GM12878 (cell line): ENCODE data around the gene ATP1A3. TPM values are rescaled to one million over a fixed set of nuclear protein-coding genes. Genes with fewer than 3 reads are reported as not detected.

ENCODE experiments used
- ATAC-seq: fragments of 200-7000 bp; cut with Tn5 transposase; 3 replicates; pipeline ENCODE4 v1.9.1; 2020; ENCODE audit warnings: mild to moderate bottlenecking, moderate library complexity
- BruUV-seq: library from RNA; stranded (reverse); fragments of 400-500 nt; replicated peaks from 2 replicates; lab custom pipeline; 2021; lab: Mats Ljungman, UMichigan
- CTCF ChIA-PET: fragments of 300-600 bp; sonication (Branson Sonifier 250); formaldehyde crosslinking; extraction: SDS; loops from one replicate; lab custom pipeline; 2021; ENCODE audit warnings: inconsistent platforms; lab: Yijun Ruan, JAX
- POLR2A ChIA-PET: fragments of 350-600 bp; formaldehyde crosslinking; extraction: SDS; loops from one replicate; lab custom pipeline; 2021; ENCODE audit warnings: inconsistent platforms; lab: Charles Lee
- RAD21 ChIA-PET: fragments of 300-600 bp; sonication (Branson Sonifier 250); formaldehyde crosslinking; loops from one replicate; lab custom pipeline; 2023; ENCODE audit warnings: antibody characterized with exemption; ENCODE audit not compliant: unreplicated experiment; lab: Charles Lee
- SMC1A ChIA-PET: fragments of 300-600 bp; sonication (Branson Sonifier 250); formaldehyde crosslinking; loops from one replicate; lab custom pipeline; 2023; ENCODE audit not compliant: unreplicated experiment, uncharacterized antibody; lab: Charles Lee
- DNase-seq: peaks from one replicate; pipeline ENCODE4 v3.0.0-alpha.2; 2011; ENCODE audit warnings: low read depth, low spot score
- FAIRE-seq: peaks from 3 replicates; lab custom pipeline; 2011; peaks lifted over from hg19 to GRCh38; lab: Jason Lieb, UNC
- H2AFZ ChIP-seq: 2 replicates; pipeline ENCODE4 v1.6.0; 2011; ENCODE audit warnings: low read depth, low read length, control low read depth; ENCODE audit not compliant: control insufficient read depth
- H3K27ac ChIP-seq: 2 replicates; pipeline ENCODE4 v1.5.1; 2011; ENCODE audit warnings: control low read depth; ENCODE audit not compliant: control insufficient read depth, insufficient read depth
- H3K27me3 ChIP-seq, 2 experiments: replicated peaks in 1 of 2; 2 replicates each; pipeline versions ENCODE4 v1.6.0 to v1.6.1; 2011; ENCODE audit warnings: low read length in 1 of 2; ENCODE audit not compliant: control insufficient read depth in 2 of 2, insufficient read depth in 2 of 2
- H3K36me3 ChIP-seq, 2 experiments: 2 replicates each; pipeline ENCODE4 v1.5.1; 2011; ENCODE audit warnings: low read length in 1 of 2; ENCODE audit not compliant: control insufficient read depth in 2 of 2, insufficient read depth in 2 of 2
- H3K4me1 ChIP-seq: 2 replicates; pipeline ENCODE4 v1.6.1; 2011; ENCODE audit warnings: mild to moderate bottlenecking, low read length, moderate library complexity, mixed read lengths; ENCODE audit not compliant: control insufficient read depth, insufficient read depth
- H3K4me2 ChIP-seq: 2 replicates; pipeline ENCODE4 v1.6.0; 2011; ENCODE audit warnings: control low read depth; ENCODE audit not compliant: control insufficient read depth, insufficient read depth
- H3K4me3 ChIP-seq: fragments of 200-600 bp; sonication (generic); 2 replicates; pipeline ENCODE4 v1.5.1; 2016
- H3K79me2 ChIP-seq: 2 replicates; pipeline ENCODE4 v1.6.0; 2011; ENCODE audit warnings: low read length; ENCODE audit not compliant: control insufficient read depth, insufficient read depth
- H3K9ac ChIP-seq: 2 replicates; pipeline ENCODE4 v1.8.0; 2011; ENCODE audit warnings: low read length, control low read depth, mixed read lengths; ENCODE audit not compliant: control insufficient read depth, insufficient read depth
- H3K9me3 ChIP-seq: replicated peaks from 3 replicates; pipeline ENCODE4 v1.5.1; 2011; ENCODE audit warnings: mild to moderate bottlenecking, low read length; ENCODE audit not compliant: control insufficient read depth, insufficient read depth
- H4K20me1 ChIP-seq: 2 replicates; pipeline ENCODE4 v1.6.0; 2011; ENCODE audit not compliant: control insufficient read depth, insufficient read depth
- BCL3 ChIP-seq: IDR thresholded peaks from 2 replicates; pipeline ENCODE4 v1.6.1; 2011; ENCODE audit warnings: borderline replicate concordance, low read depth, mild to moderate bottlenecking, moderate library complexity, low read length; ENCODE audit not compliant: insufficient read depth, poor library complexity, severe bottlenecking
- E4F1 ChIP-seq: fragments of 450-650 bp; IDR thresholded peaks from 2 replicates; pipeline ENCODE4 v1.6.1; 2018; ENCODE audit warnings: borderline replicate concordance, mild to moderate bottlenecking; ENCODE audit not compliant: partially characterized antibody
- EED ChIP-seq: sonication (generic); IDR thresholded peaks from 2 replicates; pipeline ENCODE4 v1.6.1; 2016; ENCODE audit warnings: antibody characterized with exemption, low read depth
- ETV6 ChIP-seq, 2 experiments: fragments of 450-650 bp in 1 of 2; IDR thresholded peaks in 1 of 2; conservative IDR thresholded peaks in 1 of 2; 2 replicates each; pipeline ENCODE4 v1.6.1; 2014; ENCODE audit warnings: antibody characterized with exemption in 1 of 2, borderline replicate concordance in 1 of 2, low read depth in 1 of 2, mild to moderate bottlenecking in 1 of 2, moderate library complexity in 1 of 2
- EZH2 ChIP-seq: IDR thresholded peaks from 2 replicates; pipeline ENCODE4 v1.6.1; 2012; ENCODE audit warnings: low read depth, mild to moderate bottlenecking, control low read depth, inconsistent platforms, low read length, borderline replicate concordance; ENCODE audit not compliant: control insufficient read depth
- GATAD2B ChIP-seq: fragments of 450-650 bp; conservative IDR thresholded peaks from 2 replicates; pipeline ENCODE4 v1.6.1; 2017; ENCODE audit warnings: low read depth, mild to moderate bottlenecking, moderate library complexity
- HDAC2 ChIP-seq: fragments of 200-600 bp; sonication (generic); IDR thresholded peaks from 2 replicates; pipeline ENCODE4 v1.6.1; 2017
- IRF3 ChIP-seq: fragments of 450-650 bp; IDR thresholded peaks from 2 replicates; pipeline ENCODE4 v1.6.1; 2014; ENCODE audit warnings: mild to moderate bottlenecking
- MYB ChIP-seq: fragments of 150-350 bp; IDR thresholded peaks from 2 replicates; pipeline ENCODE4 v1.6.1; 2014; ENCODE audit warnings: mild to moderate bottlenecking, low read depth, low read length, borderline replicate concordance
- PAX5 ChIP-seq: IDR thresholded peaks from 2 replicates; pipeline ENCODE4 v1.6.1; 2011; ENCODE audit warnings: low read depth, low read length, borderline replicate concordance
- PML ChIP-seq: IDR thresholded peaks from 2 replicates; pipeline ENCODE4 v1.6.1; 2012; ENCODE audit warnings: low read length, inconsistent platforms
- POLR2AphosphoS5 ChIP-seq: IDR thresholded peaks from 2 replicates; pipeline ENCODE4 v1.6.1; 2011; ENCODE audit warnings: mild to moderate bottlenecking, low read length, inconsistent platforms
- SMC3 ChIP-seq: IDR thresholded peaks from 2 replicates; pipeline ENCODE4 v1.6.1; 2011; ENCODE audit warnings: low read length, improper control_type of control experiment, borderline replicate concordance
- TARDBP ChIP-seq: IDR thresholded peaks from 2 replicates; pipeline ENCODE4 v1.6.1; 2016; ENCODE audit warnings: borderline replicate concordance
- ZNF217 ChIP-seq: fragments of 450-650 bp; IDR thresholded peaks from 2 replicates; pipeline ENCODE4 v1.6.1; 2017; ENCODE audit warnings: antibody characterized with exemption, mild to moderate bottlenecking
- WGBS: methylation state at CpG from one replicate; pipeline ENCODE4 v1.1.6; 2016; ENCODE audit warnings: low lambda C conversion rate; ENCODE audit not compliant: insufficient replicate concordance, insufficient coverage; ENCODE audit errors: missing lambda C conversion rate; 5-methylcytosine and 5-hydroxymethylcytosine counted together
- in situ Hi-C: fragments of 300-500 bp; cut with MboI; formaldehyde crosslinking; loops from 9 replicates; pipeline ENCODE4 v1.14.3; 2018; ENCODE audit warnings: mixed read lengths
- intact Hi-C: fragments of 100-400 bp; cut with micrococcal nuclease; formaldehyde crosslinking; loops from one replicate; pipeline ENCODE4 v1.14.2; 2022; ENCODE audit not compliant: unreplicated experiment
- polyA plus RNA-seq, 11 experiments: library from polyadenylated mRNA; depleted of rRNA in 4 of 11; unstranded in 6 of 11; stranded (reverse) in 5 of 11; fragments of >200 nt; fragmentation: Nextera tagmentation in 4 of 11; fragmentation: Illumina TruSeq in 1 of 11; extraction: Ambion mirVana in 4 of 11; extraction: Trizol in 1 of 11; gene quantifications; 1 replicate in 1 of 11; 2 replicates in 10 of 11; pipeline versions ENCODE4 v1.2.1 to v1.2.3, GENCODE V29; 2011 to 2016; ENCODE audit warnings: inconsistent platforms in 2 of 11, missing spikeins in 2 of 11, low read depth in 1 of 11
- total RNA-seq, 4 experiments: library from RNA; depleted of rRNA in 3 of 4; stranded (reverse); fragments of >200 nt in 3 of 4; fragmentation: Illumina TruSeq in 1 of 4; extraction: Trizol in 1 of 4; gene quantifications; 2 replicates each; pipeline versions ENCODE4 v1.2.1 to v1.2.3, GENCODE V29; 2013 to 2021

The ATP1A3 gene
- total and polyA plus RNA-seq, 10 of the 15 experiments (the other 5 are each of a cell fraction or from before 2014, with no cell fraction given), result 0.17 to 0.86 (median 0.32) TPM; not detected in 2

GRCh38 chr19:41936961-41937360 is 57.1 kb downstream of the ATP1A3 start (continued):
- TF ChIP-seq MYB (no peak), PAX5 (no peak), PML (no peak), POLR2AphosphoS5 (no peak), HDAC2 (no peak), ZNF217 (no peak), EZH2 (no peak)
- TF ChIP-seq, all 136 proteins: peak for 0

- Histone ChIP-seq H3K4me1 (peaks cover 28% of the 10 kb centered on the region), H3K9ac (no peak overlapping the region), H3K4me3 (no peak overlapping the region), H3K27ac (no peak overlapping the region), H3K27me3 (peaks cover 0 to 3% of the 10 kb centered on the region in 2 experiments; a peak in 2 of 4 replicates), H2AFZ (no peak overlapping the region), H3K79me2 (no peaks in the 10 kb centered on the region), H3K9me3 (no peaks in the 10 kb centered on the region), H4K20me1 (no peaks in the 10 kb centered on the region), H3K36me3 (no peaks in the 10 kb centered on the region), H3K4me2 (no peak overlapping the region)
- ChIA-PET SMC1A (interaction anchor here (1.5 to 1.6 kb wide), 2 partner anchors 9 to 63 kb away, joined by 4 read pairs; no protein-coding TSS in a partner anchor), RAD21 (interaction anchor here (2.1 kb wide), 1 partner anchor 63 kb away, joined by 6 read pairs; no protein-coding TSS in a partner anchor), CTCF (interaction anchor here (0.6 to 2.3 kb wide), 6 partner anchors 9 to 72 kb away, joined by 3 to 17 read pairs (median 4); no protein-coding TSS in a partner anchor), POLR2A (interaction anchor here (0.6 kb wide), 1 partner anchor 37 kb away, joined by 4 read pairs; no protein-coding TSS in a partner anchor)
- in situ Hi-C loops (loop anchor here (25.0 kb wide), 1 partner anchor 1826 kb away; the partner anchor contains the start of gene SMG9), intact Hi-C loops (no loop called here)
- DNase-seq, result no peak
- no peak for FAIRE-seq
- ATAC-seq, result no peak
- WGBS, result 37% methylated on average over 8 of the region's 8 CpGs
- BruUV-seq, result no TSS peak
- TF ChIP-seq E4F1, result no peak
- no peak for TF ChIP-seq ETV6 (conservative IDR thresholded peaks at IDR 0.05 in 1 of 2, IDR thresholded peaks at IDR 0.05 in 1 of 2; ENCODE audit: borderline replicate concordance in 1 of 2, low read depth in 1 of 2)
- no peak for TF ChIP-seq EED
- no peak for TF ChIP-seq GATAD2B
- TF ChIP-seq TARDBP, result no peak
- TF ChIP-seq IRF3, result no peak
- TF ChIP-seq SMC3, result no peak
- TF ChIP-seq BCL3, result peak; percentile 29
Observed at GRCh38 chr19:41936416-41936850, 57.6 kb downstream of the ATP1A3 start.
